IMR-90 (cell line): ENCODE data around the gene KCP. TPM values are rescaled to one million over a fixed set of nuclear protein-coding genes. Genes with fewer than 3 reads are reported as not detected.

Source experiments
- ATAC-seq: fragments of 200-7000 bp; cut with Tn5 transposase; 2 replicates; pipeline ENCODE4 v1.9.1; 2020; ENCODE audit warnings: low read depth, mild to moderate bottlenecking, moderate library complexity
- BruUV-seq: library from RNA; stranded (reverse); fragments of 400-500 nt; replicated peaks from 2 replicates; lab custom pipeline; 2021; lab: Mats Ljungman, UMichigan
- CTCF ChIA-PET: fragments of 300-600 bp; formaldehyde crosslinking; extraction: SDS; loops from one replicate; lab custom pipeline; 2021; ENCODE audit warnings: antibody characterized with exemption; lab: Yijun Ruan, JAX
- POLR2A ChIA-PET: fragments of 300-600 bp; sonication (Branson Sonifier 250); formaldehyde crosslinking; loops from one replicate; lab custom pipeline; 2022; ENCODE audit warnings: antibody characterized with exemption; ENCODE audit not compliant: unreplicated experiment; lab: Charles Lee
- DNase-seq: peaks from one replicate; pipeline ENCODE4 v3.0.0; 2013
- H2AFZ ChIP-seq: replicated peaks from 2 replicates; pipeline ENCODE3; 2013; ENCODE audit warnings: low read length, mild to moderate bottlenecking; ENCODE audit not compliant: poor library complexity
- H2AK5ac ChIP-seq: 2 replicates; pipeline ENCODE4 v1.6.1; 2013; ENCODE audit warnings: low read depth, low read length, inconsistent platforms
- H2AK9ac ChIP-seq: replicated peaks from 2 replicates; pipeline ENCODE3; 2013; ENCODE audit warnings: mild to moderate bottlenecking, low read depth, low read length, moderate library complexity; ENCODE audit not compliant: poor library complexity
- H2BK120ac ChIP-seq: 2 replicates; pipeline ENCODE4 v1.6.1; 2013; ENCODE audit warnings: low read depth, low read length, inconsistent platforms
- H2BK15ac ChIP-seq: 3 replicates; pipeline ENCODE4 v1.6.1; 2013; ENCODE audit warnings: low read depth, low read length, inconsistent platforms
- H2BK20ac ChIP-seq: 2 replicates; pipeline ENCODE4 v1.6.1; 2013; ENCODE audit warnings: low read depth, mild to moderate bottlenecking, inconsistent platforms, low read length, moderate library complexity
- H2BK5ac ChIP-seq: 2 replicates; pipeline ENCODE4 v1.6.1; 2013; ENCODE audit warnings: mild to moderate bottlenecking, low read depth, low read length, inconsistent platforms; ENCODE audit not compliant: poor library complexity, severe bottlenecking
- H3K14ac ChIP-seq: replicated peaks from 2 replicates; pipeline ENCODE4 v1.6.1; 2013; ENCODE audit warnings: low read depth, low read length, inconsistent platforms
- H3K18ac ChIP-seq: 2 replicates; pipeline ENCODE4 v1.6.1; 2013; ENCODE audit warnings: low read depth, low read length, control low read depth
- H3K23ac ChIP-seq: 2 replicates; pipeline ENCODE4 v1.6.1; 2013; ENCODE audit warnings: low read depth, low read length, inconsistent platforms
- H3K27ac ChIP-seq: 2 replicates; pipeline ENCODE4 v1.5.1; 2013; ENCODE audit warnings: mild to moderate bottlenecking, control low read depth, low read length; ENCODE audit not compliant: insufficient read depth
- H3K27me3 ChIP-seq: 2 replicates; pipeline ENCODE4 v1.6.1; 2013; ENCODE audit warnings: low read length; ENCODE audit not compliant: control insufficient read depth, insufficient read depth
- H3K36me3 ChIP-seq: 2 replicates; pipeline ENCODE4 v1.6.1; 2013; ENCODE audit warnings: low read length, mixed read lengths; ENCODE audit not compliant: control insufficient read depth, insufficient read depth
- H3K4ac ChIP-seq: 2 replicates; pipeline ENCODE4 v1.6.1; 2013; ENCODE audit warnings: low read depth, low read length, inconsistent platforms
- H3K4me1 ChIP-seq: 2 replicates; pipeline ENCODE4 v1.6.1; 2013; ENCODE audit warnings: low read length, mixed read lengths; ENCODE audit not compliant: control insufficient read depth, insufficient read depth
- H3K4me2 ChIP-seq: 2 replicates; pipeline ENCODE4 v1.6.1; 2013; ENCODE audit warnings: low read depth, mild to moderate bottlenecking, control low read depth, low read length, moderate library complexity
- H3K4me3 ChIP-seq: 2 replicates; pipeline ENCODE4 v1.5.1; 2013; ENCODE audit warnings: low read depth, mild to moderate bottlenecking, control low read depth, low read length, moderate library complexity; ENCODE audit not compliant: insufficient read depth
- H3K56ac ChIP-seq: 2 replicates; pipeline ENCODE4 v1.6.1; 2013; ENCODE audit warnings: low read length, inconsistent platforms; ENCODE audit not compliant: insufficient read depth; ENCODE audit errors: extremely low read depth
- H3K79me1 ChIP-seq, 2 experiments: 2 replicates each; pipeline ENCODE4 v1.6.1; 2013; ENCODE audit warnings: low read length in 2 of 2, inconsistent platforms in 1 of 2, low read depth in 1 of 2
- H3K9ac ChIP-seq: 2 replicates; pipeline ENCODE4 v1.6.1; 2013; ENCODE audit warnings: low read depth, low read length, control low read depth
- H3K9me1 ChIP-seq: 2 replicates; pipeline ENCODE4 v1.6.1; 2013; ENCODE audit warnings: low read length, inconsistent platforms; ENCODE audit not compliant: insufficient read depth
- H3K9me3 ChIP-seq: 2 replicates; pipeline ENCODE4 v1.6.1; 2013; ENCODE audit warnings: low read length; ENCODE audit not compliant: control insufficient read depth, insufficient read depth
- H4K20me1 ChIP-seq: 2 replicates; pipeline ENCODE4 v1.6.1; 2013; ENCODE audit warnings: low read length, inconsistent platforms; ENCODE audit not compliant: insufficient read depth
- H4K5ac ChIP-seq: 2 replicates; pipeline ENCODE4 v1.6.1; 2013; ENCODE audit warnings: mild to moderate bottlenecking, low read depth, low read length, control low read depth
- H4K8ac ChIP-seq, 2 experiments: 2 replicates each; pipeline ENCODE4 v1.6.1; 2013; ENCODE audit warnings: low read depth in 2 of 2, low read length in 2 of 2, control low read depth in 1 of 2, inconsistent platforms in 1 of 2
- H4K91ac ChIP-seq: 2 replicates; pipeline ENCODE4 v1.6.1; 2013; ENCODE audit warnings: low read depth, low read length, inconsistent platforms; ENCODE audit not compliant: insufficient read depth
- MAZ ChIP-seq: IDR thresholded peaks from 2 replicates; pipeline ENCODE4 v1.6.1; 2012; ENCODE audit warnings: low read depth, mild to moderate bottlenecking, low read length, improper control_type of control experiment, moderate library complexity, borderline replicate concordance
- RCOR1 ChIP-seq: IDR thresholded peaks from 2 replicates; pipeline ENCODE4 v1.6.1; 2012; ENCODE audit warnings: mild to moderate bottlenecking, low read length, improper control_type of control experiment; ENCODE audit not compliant: insufficient replicate concordance
- WGBS, 2 experiments: methylation state at CpG; one replicate each; pipeline versions ENCODE4 v1.1.5 to v1.1.7; 2013; ENCODE audit warnings: missing lambda C conversion rate in 2 of 2; ENCODE audit not compliant: insufficient read length in 1 of 2; ENCODE audit errors: extremely low coverage in 2 of 2; 5-methylcytosine and 5-hydroxymethylcytosine counted together
- dilution Hi-C: fragments of 300-500 bp; cut with HindIII; formaldehyde crosslinking; loops from one replicate; pipeline ENCODE4 v1.14.3; 2018; ENCODE audit warnings: low sequenced_read_pairs; ENCODE audit not compliant: unreplicated experiment
- in situ Hi-C: fragments of 300-500 bp; cut with MboI; formaldehyde crosslinking; loops from 3 replicates; pipeline ENCODE4 v1.14.3; 2019; ENCODE audit warnings: low sequenced_read_pairs, inconsistent platforms, mixed read lengths
- intact Hi-C: fragments of 100-400 bp; cut with micrococcal nuclease; formaldehyde crosslinking; loops from 2 replicates; pipeline ENCODE4 v1.10.0; 2022
- polyA plus RNA-seq, 3 experiments: library from polyadenylated mRNA; depleted of rRNA; stranded (reverse); fragments of >200 nt; gene quantifications; 2 replicates each; pipeline ENCODE4 v1.2.3, GENCODE V29; 2012; ENCODE audit warnings: low replicate concordance in 1 of 3
- total RNA-seq: library from RNA; depleted of rRNA; stranded (reverse); fragments of >200 nt; gene quantifications from 2 replicates; pipeline ENCODE4 v1.2.3, GENCODE V29; 2012

KCP gene
- total and polyA plus RNA-seq, 2 of the 4 experiments (the other 2 are of a cell fraction) = 0.03 TPM; not detected in 1

- Histone ChIP-seq H3K27ac (no peak overlapping the region), H4K8ac (no peak overlapping the region), H3K27me3 (peaks cover 80% of the 10 kb centered on the region), H3K14ac (no peak overlapping the region), H2BK120ac (no peak overlapping the region), H3K23ac (no peak overlapping the region), H2AK9ac (no peak overlapping the region), H3K4me2 (no peak overlapping the region; the same call in 1 of the 2 replicates), H3K79me1 (no peaks in the 10 kb centered on the region), H2AFZ (no peak overlapping the region), H3K4me3 (no peak overlapping the region), H2BK5ac (no peak overlapping the region), H4K5ac (no peak overlapping the region), H3K56ac (no peak overlapping the region), H3K4me1 (peaks cover 2% of the 10 kb centered on the region; the same call in 1 of the 2 replicates), H3K4ac (no peak overlapping the region), H3K9ac (no peak overlapping the region), H3K36me3 (no peaks in the 10 kb centered on the region), H3K9me3 (peaks cover 5% of the 10 kb centered on the region), H2BK15ac (no peak overlapping the region), H4K91ac (no peak overlapping the region), H3K18ac (no peak overlapping the region), H3K9me1 (no peaks in the 10 kb centered on the region), H4K20me1 (0 out of 2 replicates have a peak, but pooled peaks cover 3% of the 10 kb centered on the region), H2BK20ac (no peak overlapping the region), H2AK5ac (no peak overlapping the region)
- no TSS peak for BruUV-seq
- no peak for DNase-seq
- dilution Hi-C loops (no loop called here), intact Hi-C loops (no loop called here), in situ Hi-C loops (no loop called here)
- no peak for ATAC-seq
- TF ChIP-seq RCOR1 (no peak), MAZ (no peak)
- POLR2A ChIA-PET = no interaction called here
- CTCF ChIA-PET = no interaction called here
- 21% methylated on average over 29 of the region's 69 CpGs; no CpG with 5 or more reads in 1 of the 2 experiments for WGBS, 2 experiments
Measured at GRCh38 chr7:128915841-128916642, 5.5 kb upstream of the KCP start.
